C4-2B (cell line): ENCODE data around the gene PALM2AKAP2.

Source experiments
- H3K27ac ChIP-seq: fragments of 450-650 bp; 2 replicates; pipeline ENCODE4 v1.5.1; 2017
- CTCF ChIP-seq: fragments of 450-650 bp; conservative IDR thresholded peaks from 2 replicates; pipeline ENCODE4 v1.5.1; 2017; ENCODE audit warnings: mild to moderate bottlenecking
- ZFX ChIP-seq: fragments of 450-650 bp; IDR thresholded peaks from 2 replicates; pipeline ENCODE4 v1.6.1; 2017

Gene PALM2AKAP2

DNA sequence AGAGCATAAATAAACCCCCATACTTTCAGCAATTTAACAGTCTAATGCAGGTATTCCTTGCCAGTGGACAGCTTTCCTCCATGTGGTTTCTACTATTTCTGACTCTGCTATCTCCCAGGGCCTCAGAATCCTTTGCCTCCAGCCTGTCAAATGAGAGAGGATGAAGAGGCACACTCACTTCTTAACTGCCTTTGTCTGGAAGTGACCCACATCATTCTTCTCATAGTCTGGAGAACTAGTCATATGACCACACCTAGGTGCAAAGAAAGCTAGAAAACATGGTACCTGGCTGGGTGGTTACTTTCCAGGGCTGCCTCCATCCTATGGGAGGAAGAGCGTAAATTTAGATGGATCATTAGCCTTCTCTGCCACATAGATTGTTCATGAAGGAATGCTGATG, 22.5 kb downstream of the PALM2AKAP2 start:
- H3K27ac ChIP-seq: no peak overlapping the region
- TF ChIP-seq ZFX (no peak), CTCF (no peak)

GRCh38 chr9:109805050-109805449, 25.1 kb downstream of the PALM2AKAP2 start:
- no peak overlapping the region for H3K27ac ChIP-seq
- TF ChIP-seq ZFX (no peak), CTCF (no peak)

DNA sequence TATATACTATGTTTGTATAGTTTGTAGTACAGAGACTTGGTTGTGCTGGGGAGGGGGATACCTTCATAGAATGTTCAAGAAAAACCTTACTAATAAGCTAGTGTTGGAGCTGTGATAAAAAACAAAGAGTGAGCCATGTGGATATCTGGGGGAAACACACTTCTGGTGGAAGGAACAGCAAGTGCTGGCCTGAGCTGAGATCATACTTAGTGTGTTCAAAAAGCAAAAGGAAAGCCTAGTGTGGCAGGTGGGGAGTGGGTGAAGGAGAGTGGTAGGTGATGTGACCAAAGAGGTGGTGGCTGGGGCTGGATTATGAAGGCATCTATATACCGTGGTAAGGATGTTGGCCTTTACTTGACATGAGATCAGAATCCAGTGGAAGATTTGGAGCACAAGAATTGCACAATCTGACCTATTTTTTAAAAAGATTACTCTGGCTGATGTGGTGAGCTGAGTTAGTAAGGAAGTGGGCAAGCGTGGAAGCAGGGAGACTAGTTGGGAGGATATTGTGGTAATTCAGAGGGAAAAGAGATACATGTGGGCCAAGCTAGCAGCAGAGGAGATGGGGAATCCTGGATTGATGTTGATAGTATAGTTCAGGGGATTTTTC, 26.6 kb downstream of the PALM2AKAP2 start:
- H3K27ac ChIP-seq: no peak overlapping the region
- TF ChIP-seq CTCF: no peak
- TF ChIP-seq ZFX: no peak

GRCh38 chr9:109811876-109812275, 31.9 kb downstream of the PALM2AKAP2 start:
- no peak for TF ChIP-seq ZFX
- no peak for TF ChIP-seq CTCF
- H3K27ac ChIP-seq: no peak overlapping the region

DNA sequence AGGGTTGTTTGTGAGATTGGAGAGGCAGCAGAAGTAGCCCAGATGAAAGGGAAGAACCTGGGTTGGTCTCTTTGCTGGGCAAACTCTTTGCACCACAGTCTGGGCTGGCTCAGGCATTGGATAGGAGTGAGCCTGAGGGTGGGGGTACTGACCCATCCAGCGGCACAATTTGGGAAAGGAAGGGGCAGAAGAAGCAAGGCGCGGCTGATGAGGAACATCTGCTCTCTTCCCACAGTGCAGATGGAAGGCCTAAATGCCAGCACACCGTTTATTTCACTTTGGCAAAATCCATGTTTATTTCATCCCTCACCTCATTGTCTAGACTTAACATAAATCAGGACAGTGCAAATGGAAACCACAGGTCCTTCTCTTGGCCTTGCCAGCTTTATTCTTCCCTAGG, 32.3 kb downstream of the PALM2AKAP2 start:
- no peak overlapping the region for H3K27ac ChIP-seq
- TF ChIP-seq ZFX (no peak), CTCF (no peak)

DNA sequence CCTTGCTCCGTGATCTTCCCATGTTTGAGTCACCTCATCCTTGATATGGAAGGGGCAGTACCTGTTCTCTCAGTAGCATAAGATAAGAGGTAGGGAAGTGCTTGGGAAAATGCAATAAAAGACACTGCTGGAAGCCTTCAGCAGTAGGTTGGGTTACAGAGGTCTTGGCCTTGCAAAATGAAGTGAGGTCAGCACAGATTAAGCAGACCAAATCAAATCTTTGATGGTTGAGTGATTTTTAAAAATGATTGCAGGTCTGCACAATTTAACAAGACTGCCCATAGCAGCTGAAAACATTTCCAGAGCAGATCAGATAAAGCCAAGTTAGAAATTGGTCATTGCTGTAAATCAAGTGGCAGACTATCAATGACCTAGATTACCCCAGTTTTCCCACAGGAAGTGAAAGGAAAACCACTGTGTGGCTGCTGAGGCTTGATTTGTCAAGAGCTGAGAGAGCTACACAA, 32.9 kb downstream of the PALM2AKAP2 start:
- TF ChIP-seq ZFX (no peak), CTCF (no peak)
- no peak overlapping the region for H3K27ac ChIP-seq

DNA sequence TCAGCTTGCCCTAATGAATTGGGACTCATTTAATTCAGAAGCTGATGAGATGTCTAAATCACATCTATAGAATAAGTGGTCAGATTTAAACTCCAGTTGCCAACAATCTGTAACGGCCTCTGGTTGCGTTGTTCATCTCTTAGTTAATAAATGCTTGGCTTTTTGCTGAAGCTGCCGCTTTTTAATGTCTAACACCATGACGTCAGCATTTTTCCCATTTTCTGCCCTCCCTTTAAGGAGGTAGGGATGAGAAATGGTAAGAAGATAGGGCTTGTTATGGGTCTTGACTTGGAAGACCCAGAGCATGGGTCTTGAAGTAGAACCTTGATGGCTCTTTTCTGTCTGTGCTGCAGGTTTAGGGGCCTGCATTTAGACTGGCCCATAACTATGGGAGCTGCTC, 33.3 kb downstream of the PALM2AKAP2 start:
- H3K27ac ChIP-seq: no peak overlapping the region
- TF ChIP-seq CTCF (no peak), ZFX (no peak)
